Muscle of leg (tissue), 11 donors: Measurements from ENCODE around the gene LCLAT1. TPM values are rescaled to one million over a fixed set of nuclear protein-coding genes. Genes with fewer than 3 reads are reported as not detected.
"Not testable (repeated sequence)": the region's sequence is repeated elsewhere in the genome, so short reads cannot be mapped to it uniquely, and the experiment has no call there.

Experiments
- DNase-seq: peaks from one replicate; pipeline ENCODE4 v3.0.0; 2013
- H3K27ac ChIP-seq: one replicate; pipeline ENCODE4 v1.5.1; 2013; ENCODE audit warnings: mild to moderate bottlenecking, low read length, control low read depth
- H3K27me3 ChIP-seq: one replicate; pipeline ENCODE4 v1.6.1; 2013; ENCODE audit warnings: low read length; ENCODE audit not compliant: control insufficient read depth, insufficient read depth
- H3K36me3 ChIP-seq: one replicate; pipeline ENCODE4 v1.6.1; 2013; ENCODE audit warnings: low read length; ENCODE audit not compliant: control insufficient read depth, insufficient read depth
- H3K4me1 ChIP-seq: one replicate; pipeline ENCODE4 v1.6.1; 2013; ENCODE audit warnings: low read length; ENCODE audit not compliant: control insufficient read depth, insufficient read depth
- H3K4me3 ChIP-seq: one replicate; pipeline ENCODE4 v1.5.1; 2013; ENCODE audit warnings: low read length, control low read depth
- H3K9me3 ChIP-seq: replicated peaks from 2 replicates; pipeline ENCODE4 v1.6.1; 2013; ENCODE audit warnings: low read depth, low read length; ENCODE audit not compliant: control insufficient read depth
- WGBS: methylation state at CpG from one replicate; pipeline ENCODE4 v1.1.5; 2013; ENCODE audit warnings: missing lambda C conversion rate; ENCODE audit not compliant: insufficient coverage; 5-methylcytosine and 5-hydroxymethylcytosine counted together
- polyA plus RNA-seq, 8 donors: library from polyadenylated mRNA; unstranded; fragments of 120-200 nt; gene quantifications; one replicate each; pipeline versions ENCODE4 v1.2.1 to v1.2.3, GENCODE V29; 2013; ENCODE audit warnings: inconsistent platforms in 1 of 8, low replicate concordance in 1 of 8; ENCODE audit not compliant: insufficient read length in 8 of 8, insufficient read depth in 1 of 8
- total RNA-seq: library from RNA; stranded (reverse); fragments of 120-200 nt; gene quantifications from one replicate; pipeline ENCODE4 v1.2.4, GENCODE V29; 2013

The LCLAT1 gene
- total and polyA plus RNA-seq, 9 donors: 5.8 to 9.9 (median 7.0) TPM

DNA sequence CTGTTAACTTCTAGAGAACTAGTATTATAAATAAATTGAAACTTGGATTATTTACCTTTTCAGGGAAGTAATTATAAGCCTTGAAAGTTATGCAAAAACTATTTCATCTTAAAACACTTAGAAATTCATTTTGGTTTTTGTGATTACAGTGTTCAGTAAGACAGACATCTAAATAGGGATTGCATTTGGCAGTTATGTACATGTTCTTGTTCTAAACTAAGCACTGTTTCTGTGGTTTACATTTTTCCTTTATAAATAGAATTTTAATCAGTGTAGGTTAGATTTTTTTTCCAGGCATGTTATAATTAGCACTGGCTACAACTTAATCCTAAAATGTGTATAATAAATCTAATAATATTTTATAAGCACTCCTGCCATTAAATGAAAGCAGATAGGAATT lies 35.0 kb downstream of the LCLAT1 start:
- H3K4me1 ChIP-seq: no peaks in the 10 kb centered on the region
- H3K4me3 ChIP-seq: no peak overlapping the region
- no peak for DNase-seq
- H3K9me3 ChIP-seq: no peaks in the 10 kb centered on the region
- no peaks in the 10 kb centered on the region for H3K27me3 ChIP-seq
- H3K36me3 ChIP-seq: no peaks in the 10 kb centered on the region
- no peak overlapping the region for H3K27ac ChIP-seq

GRCh38 chr2:30484145-30484544 lies 37.1 kb downstream of the LCLAT1 start:
- Histone ChIP-seq H3K27ac (no peak overlapping the region), H3K4me1 (no peaks in the 10 kb centered on the region), H3K4me3 (no peak overlapping the region), H3K27me3 (no peaks in the 10 kb centered on the region), H3K36me3 (no peaks in the 10 kb centered on the region), H3K9me3 (no peaks in the 10 kb centered on the region)
- no CpG with 5 or more reads among the region's 3 CpGs for WGBS
- no peak for DNase-seq

- Histone ChIP-seq H3K4me3 (no peak overlapping the region), H3K36me3 (no peaks in the 10 kb centered on the region), H3K9me3 (no peaks in the 10 kb centered on the region), H3K27me3 (no peaks in the 10 kb centered on the region), H3K4me1 (no peaks in the 10 kb centered on the region), H3K27ac (no peak overlapping the region)
- DNase-seq: no peak
- no CpG with 5 or more reads among the region's 4 CpGs for WGBS
Measured at GRCh38 chr2:30484995-30485394, 37.9 kb downstream of the LCLAT1 start.

- Histone ChIP-seq H3K4me1 (no peaks in the 10 kb centered on the region), H3K27me3 (no peaks in the 10 kb centered on the region), H3K4me3 (no peak overlapping the region), H3K27ac (no peak overlapping the region), H3K9me3 (no peaks in the 10 kb centered on the region), H3K36me3 (no peaks in the 10 kb centered on the region)
- DNase-seq: no peak
Measured at GRCh38 chr2:30486655-30487054, 39.6 kb downstream of the LCLAT1 start.

- H3K9me3 ChIP-seq: no peaks in the 10 kb centered on the region
- H3K27me3 ChIP-seq: no peaks in the 10 kb centered on the region
- H3K27ac ChIP-seq: no peak overlapping the region
- no peak for DNase-seq
- H3K4me1 ChIP-seq: no peaks in the 10 kb centered on the region
- no peak overlapping the region for H3K4me3 ChIP-seq
- no peaks in the 10 kb centered on the region for H3K36me3 ChIP-seq
Measured at GRCh38 chr2:30487603-30488002, 40.6 kb downstream of the LCLAT1 start.

DNA sequence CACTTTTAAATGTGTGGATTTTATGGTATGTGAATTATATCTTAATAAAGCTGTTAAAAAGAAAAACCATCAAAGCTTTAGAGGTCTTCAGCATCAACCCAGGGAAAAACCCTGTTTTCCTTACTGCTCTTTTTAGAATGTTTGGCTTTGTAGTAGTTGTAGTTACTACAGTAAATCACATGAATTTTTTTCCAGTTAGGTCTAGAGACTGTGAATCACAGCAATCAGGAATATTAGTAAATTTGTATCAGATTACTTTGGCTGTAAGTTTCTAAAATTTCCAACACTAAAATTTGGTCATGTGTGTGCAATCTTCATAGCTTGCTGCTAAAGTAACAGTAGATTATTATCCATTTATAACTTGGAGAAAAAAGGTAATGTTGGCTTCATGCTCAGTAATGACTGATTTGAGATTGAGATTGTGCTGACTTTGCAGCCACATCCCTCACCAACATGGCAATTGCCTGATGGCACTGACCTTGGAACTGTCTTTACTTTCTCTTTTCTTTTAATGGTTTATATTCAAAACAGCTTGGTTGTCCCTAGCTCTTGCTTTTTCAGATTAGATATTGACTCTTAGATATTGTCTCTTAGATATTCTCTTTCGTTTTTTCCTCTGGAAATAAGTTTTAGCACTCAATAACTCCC lies 41.1 kb downstream of the LCLAT1 start:
- no peak overlapping the region for H3K4me3 ChIP-seq
- H3K36me3 ChIP-seq: no peaks in the 10 kb centered on the region
- no peak overlapping the region for H3K27ac ChIP-seq
- H3K27me3 ChIP-seq: no peaks in the 10 kb centered on the region
- WGBS: no CpG with 5 or more reads among the region's 1 CpG
- no peaks in the 10 kb centered on the region for H3K4me1 ChIP-seq
- H3K9me3 ChIP-seq: no peaks in the 10 kb centered on the region
- DNase-seq: no peak

GRCh38 chr2:30491225-30491624 lies 44.2 kb downstream of the LCLAT1 start:
- H3K4me1 ChIP-seq: no peaks in the 10 kb centered on the region
- H3K27me3 ChIP-seq: no peaks in the 10 kb centered on the region
- H3K4me3 ChIP-seq: no peak overlapping the region
- no peak for DNase-seq
- no peaks in the 10 kb centered on the region for H3K36me3 ChIP-seq
- no peak overlapping the region for H3K27ac ChIP-seq
- WGBS: 29% methylated on average over 1 of the region's 1 CpG
- no peaks in the 10 kb centered on the region for H3K9me3 ChIP-seq

- WGBS: 90% methylated on average over 1 of the region's 1 CpG
- no peak for DNase-seq
- Histone ChIP-seq H3K36me3 (no peaks in the 10 kb centered on the region), H3K4me3 (no peak overlapping the region), H3K27ac (no peak overlapping the region), H3K9me3 (peaks cover 2% of the 10 kb centered on the region), H3K27me3 (no peaks in the 10 kb centered on the region), H3K4me1 (no peaks in the 10 kb centered on the region)
Measured at GRCh38 chr2:30492185-30492584, 45.1 kb downstream of the LCLAT1 start.

- Histone ChIP-seq H3K4me1 (no peaks in the 10 kb centered on the region), H3K27ac (no peak overlapping the region), H3K27me3 (no peaks in the 10 kb centered on the region), H3K36me3 (no peaks in the 10 kb centered on the region), H3K4me3 (no peak overlapping the region), H3K9me3 (peaks cover 3% of the 10 kb centered on the region)
- no CpG with 5 or more reads among the region's 1 CpG for WGBS
- no peak for DNase-seq
Measured at GRCh38 chr2:30492619-30493018, 45.6 kb downstream of the LCLAT1 start.

DNA sequence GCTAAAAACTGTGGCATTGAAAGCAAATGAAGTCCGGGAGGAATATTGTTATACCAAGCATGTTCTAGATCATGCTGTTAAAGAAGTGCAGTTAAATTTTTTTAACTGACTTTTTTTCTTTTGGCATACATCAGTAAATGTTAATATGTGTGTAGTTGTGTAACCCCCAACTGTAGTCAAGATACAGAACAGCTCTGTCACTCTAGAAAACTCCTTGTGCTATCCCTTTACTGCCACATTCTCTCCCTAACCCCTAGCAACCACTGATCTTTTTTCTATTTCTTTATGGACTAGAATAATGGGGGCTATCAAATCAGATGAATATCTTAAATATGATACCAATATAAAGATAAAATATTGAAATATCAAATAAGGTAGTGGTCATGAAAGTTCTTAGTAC lies 46.4 kb downstream of the LCLAT1 start:
- Histone ChIP-seq H3K27me3 (no peaks in the 10 kb centered on the region), H3K4me1 (no peaks in the 10 kb centered on the region), H3K27ac (no peak overlapping the region), H3K9me3 (peaks cover 11% of the 10 kb centered on the region), H3K36me3 (no peaks in the 10 kb centered on the region), H3K4me3 (no peak overlapping the region)
- no CpG with 5 or more reads among the region's 1 CpG for WGBS
- no peak for DNase-seq

- H3K9me3 ChIP-seq: peaks cover 16% of the 10 kb centered on the region
- not testable (repeated sequence) for H3K27me3 ChIP-seq, H3K36me3 ChIP-seq, H3K27ac ChIP-seq, H3K4me3 ChIP-seq, DNase-seq, H3K4me1 ChIP-seq
- 100% methylated on average over 1 of the region's 2 CpGs for WGBS
Measured at GRCh38 chr2:30495896-30496295, 48.9 kb downstream of the LCLAT1 start.
